Transverse colon (tissue), 4 donors: ENCODE data around the gene RIPOR3.

ENCODE experiments used
- EP300 ChIP-seq: sonication (generic); formaldehyde crosslinking; IDR thresholded peaks from one replicate; pipeline ENCODE4 v1.6.1; 2017; ENCODE audit warnings: antibody characterized with exemption, low read depth
- POLR2AphosphoS5 ChIP-seq, 3 donors: sonication (generic); formaldehyde crosslinking; IDR thresholded peaks; one replicate each; pipeline ENCODE4 v1.6.1; 2016; ENCODE audit warnings: antibody characterized with exemption in 3 of 3
- TF ChIP-seq, protein P1 (sequence below), 5 experiments: fragments of 200-600 bp in 3 of 5; fragments of 450-650 bp in 2 of 5; sonication (generic) in 3 of 5; IDR thresholded peaks; 1 replicate in 2 of 5; 2 replicates in 3 of 5; pipeline ENCODE4 v1.5.1; 2016 to 2017; ENCODE audit warnings: antibody characterized with exemption in 5 of 5, inconsistent platforms in 3 of 5, mild to moderate bottlenecking in 2 of 5, moderate library complexity in 1 of 5

- TF ChIP-seq EP300 (no peak), POLR2AphosphoS5 (IDR thresholded peaks at IDR 0.05) (no peak)
- TF ChIP-seq, protein P1, sequence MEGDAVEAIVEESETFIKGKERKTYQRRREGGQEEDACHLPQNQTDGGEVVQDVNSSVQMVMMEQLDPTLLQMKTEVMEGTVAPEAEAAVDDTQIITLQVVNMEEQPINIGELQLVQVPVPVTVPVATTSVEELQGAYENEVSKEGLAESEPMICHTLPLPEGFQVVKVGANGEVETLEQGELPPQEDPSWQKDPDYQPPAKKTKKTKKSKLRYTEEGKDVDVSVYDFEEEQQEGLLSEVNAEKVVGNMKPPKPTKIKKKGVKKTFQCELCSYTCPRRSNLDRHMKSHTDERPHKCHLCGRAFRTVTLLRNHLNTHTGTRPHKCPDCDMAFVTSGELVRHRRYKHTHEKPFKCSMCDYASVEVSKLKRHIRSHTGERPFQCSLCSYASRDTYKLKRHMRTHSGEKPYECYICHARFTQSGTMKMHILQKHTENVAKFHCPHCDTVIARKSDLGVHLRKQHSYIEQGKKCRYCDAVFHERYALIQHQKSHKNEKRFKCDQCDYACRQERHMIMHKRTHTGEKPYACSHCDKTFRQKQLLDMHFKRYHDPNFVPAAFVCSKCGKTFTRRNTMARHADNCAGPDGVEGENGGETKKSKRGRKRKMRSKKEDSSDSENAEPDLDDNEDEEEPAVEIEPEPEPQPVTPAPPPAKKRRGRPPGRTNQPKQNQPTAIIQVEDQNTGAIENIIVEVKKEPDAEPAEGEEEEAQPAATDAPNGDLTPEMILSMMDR (IDR thresholded peaks at IDR 0.05): no peak
Measured at GRCh38 chr20:50720026-50720425, 28.7 kb upstream of the RIPOR3 start.
